Hematopoietic multipotent progenitor cell (in vitro differentiated cells): ENCODE data around the gene KIF26A. TPM values are rescaled to one million over a fixed set of nuclear protein-coding genes. Genes with fewer than 3 reads are reported as not detected.

ENCODE experiments used
- DNase-seq, 3 donors: peaks; one replicate each; pipeline ENCODE4 v3.0.0-alpha.2; 2011 to 2015; ENCODE audit warnings: low read depth in 2 of 3, low spot score in 2 of 3
- total RNA-seq: library from RNA; depleted of rRNA; stranded (reverse); fragments of >200 nt; gene quantifications from one replicate; pipeline ENCODE4 v1.2.3, GENCODE V29; 2012

Gene KIF26A
- total RNA-seq, 1 donor: 0.27 TPM

DNA sequence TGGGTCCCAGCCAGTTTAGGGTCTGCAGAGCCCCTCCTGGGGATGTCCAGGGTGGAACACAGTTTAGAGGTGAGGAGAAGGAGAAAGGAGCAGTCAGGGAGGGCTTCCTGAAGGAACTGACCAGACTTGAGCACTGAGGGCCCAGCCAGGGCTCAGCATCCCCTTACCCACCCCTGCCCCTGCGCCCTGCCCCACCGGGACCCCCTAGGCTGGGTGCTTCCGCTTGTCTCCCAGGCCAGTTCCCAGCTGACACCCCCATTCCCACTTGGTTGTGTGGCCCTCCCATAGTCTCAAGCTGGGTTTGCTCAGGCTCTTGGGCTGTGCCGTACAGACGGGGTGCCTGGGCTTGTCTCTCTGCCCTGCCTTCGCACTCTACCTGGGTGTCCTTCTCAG lies 26.3 kb upstream of the KIF26A start:
- no peak for DNase-seq

DNA sequence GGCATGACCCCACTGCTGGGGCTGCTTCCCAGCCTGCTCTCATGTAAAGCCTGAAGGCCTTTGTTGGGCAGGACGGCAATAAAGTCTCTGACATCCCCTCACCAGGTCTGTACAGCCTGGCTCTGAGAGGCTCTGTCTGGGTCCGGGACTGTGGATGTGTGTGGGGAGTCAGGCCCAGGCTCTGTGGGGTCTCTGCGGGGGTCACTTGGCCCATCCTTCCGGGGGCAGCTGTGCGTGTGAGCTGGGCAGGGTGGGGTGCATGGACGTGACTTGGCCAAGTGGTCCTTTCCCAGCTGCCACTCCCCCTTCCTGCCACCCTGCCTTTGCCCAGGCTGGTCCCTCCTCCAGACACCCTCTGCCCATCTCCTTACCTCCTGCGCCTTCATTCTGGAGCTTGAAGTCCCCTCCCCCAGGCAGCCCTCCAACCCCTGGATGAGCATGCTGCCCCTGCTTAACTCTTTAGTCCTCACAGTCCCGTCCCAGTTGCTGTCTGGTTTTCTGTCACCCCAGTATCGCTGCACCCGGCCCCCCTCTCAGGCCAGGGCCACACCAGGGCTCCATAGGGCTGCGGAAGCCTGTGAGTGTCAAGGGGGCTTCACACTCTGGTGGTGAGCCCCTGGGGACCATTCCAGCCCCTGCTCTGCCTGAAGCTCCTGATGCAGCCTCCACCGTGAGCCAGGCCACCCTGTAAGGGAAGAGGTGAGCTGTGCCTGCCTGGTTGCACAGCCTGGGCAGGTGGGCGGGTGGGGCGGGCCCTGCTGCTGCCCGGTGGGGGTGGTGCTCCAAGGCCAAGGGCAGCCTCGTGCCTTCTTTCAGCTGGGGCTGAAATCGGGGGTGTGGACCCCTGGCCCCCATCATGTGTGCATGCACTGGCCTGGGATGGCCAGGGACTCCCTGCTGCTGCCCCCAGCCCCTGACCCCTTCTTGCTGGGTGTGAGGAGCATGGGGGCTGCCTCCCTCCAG lies 25.5 kb upstream of the KIF26A start:
- no peak for DNase-seq

DNA sequence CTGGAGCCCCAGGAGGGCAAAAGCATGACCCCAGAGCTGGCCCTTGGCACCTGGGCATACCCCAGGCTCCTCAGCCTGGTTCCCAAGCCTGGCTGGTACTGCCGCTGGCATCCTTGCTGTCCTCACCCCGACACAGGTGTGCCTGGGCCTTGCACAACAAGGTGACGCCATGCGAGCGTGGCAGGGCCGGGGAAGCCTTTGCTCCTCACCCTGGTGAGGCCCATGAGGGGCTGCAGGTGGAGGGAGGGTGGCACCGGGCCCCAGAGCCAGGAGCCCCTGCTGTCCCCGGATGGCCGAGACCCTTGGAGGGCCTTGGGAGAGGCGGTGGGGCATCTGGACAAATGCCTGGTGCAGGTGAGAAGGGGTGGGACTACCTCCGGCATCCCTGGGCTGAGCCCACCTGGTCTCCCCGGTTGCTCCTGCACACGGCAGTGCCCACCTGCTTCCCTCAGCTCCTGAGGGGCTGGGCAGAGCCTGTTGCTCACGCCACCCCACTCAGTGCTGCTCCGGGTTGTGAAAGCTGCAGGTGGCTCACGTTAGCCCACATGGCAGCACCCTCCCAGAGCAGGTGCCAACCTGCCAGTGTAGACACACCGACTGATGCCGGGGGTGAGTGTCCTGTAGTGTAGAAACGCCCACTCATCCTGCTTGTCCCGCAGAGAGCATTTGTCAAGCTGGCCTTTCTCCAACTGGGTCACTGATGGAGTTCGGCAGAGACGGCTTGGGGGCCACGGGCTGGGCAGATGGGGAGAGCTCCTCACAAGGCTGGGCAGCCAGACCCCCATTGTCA lies 24.6 kb upstream of the KIF26A start:
- DNase-seq: no peak

DNA sequence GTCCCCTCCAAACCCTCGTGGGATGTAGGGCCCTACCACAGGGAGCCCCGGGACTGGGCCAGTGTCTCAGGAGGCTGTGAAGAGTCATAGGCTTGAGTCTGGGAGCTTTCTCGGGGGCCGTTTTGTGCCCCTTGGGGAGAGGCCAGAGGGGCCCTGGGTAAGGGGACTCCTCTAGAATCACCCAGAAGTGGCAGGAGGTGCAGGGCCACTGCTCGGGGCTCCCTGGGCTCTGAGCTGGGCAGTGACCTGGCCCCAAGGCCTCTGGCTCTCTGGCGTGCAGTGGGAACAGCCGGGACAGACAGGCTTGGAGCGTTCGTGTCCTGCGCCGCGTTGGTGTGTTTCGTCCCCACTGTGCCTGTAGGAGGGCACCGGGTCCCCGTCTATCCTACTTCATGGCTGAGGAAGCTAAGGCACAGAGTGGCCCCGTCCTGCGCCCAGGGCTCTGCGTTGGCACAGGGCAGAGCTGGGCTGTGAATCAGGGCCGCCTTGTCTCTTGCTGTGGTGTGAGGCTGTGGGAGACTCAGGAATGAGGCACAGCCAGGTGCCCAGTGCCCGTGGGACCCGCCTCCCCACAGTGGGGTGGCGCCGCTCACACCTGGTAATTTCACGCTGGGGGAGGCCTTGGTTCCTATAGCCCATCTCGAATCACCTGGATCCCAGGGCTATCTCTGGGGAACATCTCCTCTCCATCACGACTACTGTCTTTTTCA lies 23.8 kb upstream of the KIF26A start:
- no peak for DNase-seq

DNA sequence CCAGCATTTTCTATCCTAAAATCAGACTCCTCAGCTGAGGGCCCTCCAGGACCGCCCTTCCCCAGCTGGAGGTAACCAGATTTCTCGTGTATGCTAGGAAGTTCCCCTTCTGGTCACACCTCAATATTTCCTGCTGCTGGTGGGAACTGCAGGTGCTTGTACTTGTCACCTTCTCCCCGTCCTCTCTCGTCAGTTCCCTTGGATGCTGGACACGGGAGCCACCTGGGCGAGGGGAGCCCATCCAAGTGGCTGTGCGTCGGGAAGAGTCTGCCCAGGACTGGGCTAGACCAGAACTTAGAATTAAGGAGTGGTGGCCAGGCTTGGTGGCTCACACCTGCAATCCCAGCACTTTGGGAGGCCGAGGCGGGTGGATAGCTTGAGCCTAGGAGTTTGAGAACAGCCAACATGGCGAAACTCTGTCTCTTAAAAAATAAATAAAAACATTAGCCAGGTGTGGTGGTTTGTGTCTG lies 23.2 kb upstream of the KIF26A start:
- no peak for DNase-seq

DNA sequence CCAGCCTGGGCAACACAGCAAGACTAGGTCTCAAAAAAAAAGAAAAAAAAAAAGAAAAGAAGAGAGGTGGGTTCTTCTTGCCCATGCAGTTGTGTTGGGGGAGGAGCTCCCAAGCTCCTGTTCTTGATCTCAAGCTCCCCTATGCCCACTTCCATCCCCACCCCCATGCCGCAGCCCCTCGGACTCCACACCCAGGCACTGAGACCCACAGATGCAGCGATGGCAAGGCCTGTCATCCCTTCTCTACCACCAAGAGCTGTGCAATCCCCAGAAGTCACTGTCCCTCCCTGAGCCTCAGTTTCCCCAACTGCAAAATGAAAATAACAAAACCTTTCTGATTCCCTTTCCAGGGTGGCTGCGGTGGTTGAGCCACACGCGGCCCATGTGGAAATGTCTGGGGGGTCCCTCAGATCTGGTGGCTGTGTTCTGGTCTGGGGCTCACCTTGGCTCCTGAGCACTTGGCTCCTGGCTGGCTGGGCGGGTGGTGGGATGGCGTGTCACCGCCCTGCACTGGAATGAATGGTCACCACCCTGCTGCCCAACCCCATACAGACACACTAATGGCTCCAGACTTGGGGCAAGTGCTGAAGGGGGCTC lies 22.6 kb upstream of the KIF26A start:
- DNase-seq: no peak

DNA sequence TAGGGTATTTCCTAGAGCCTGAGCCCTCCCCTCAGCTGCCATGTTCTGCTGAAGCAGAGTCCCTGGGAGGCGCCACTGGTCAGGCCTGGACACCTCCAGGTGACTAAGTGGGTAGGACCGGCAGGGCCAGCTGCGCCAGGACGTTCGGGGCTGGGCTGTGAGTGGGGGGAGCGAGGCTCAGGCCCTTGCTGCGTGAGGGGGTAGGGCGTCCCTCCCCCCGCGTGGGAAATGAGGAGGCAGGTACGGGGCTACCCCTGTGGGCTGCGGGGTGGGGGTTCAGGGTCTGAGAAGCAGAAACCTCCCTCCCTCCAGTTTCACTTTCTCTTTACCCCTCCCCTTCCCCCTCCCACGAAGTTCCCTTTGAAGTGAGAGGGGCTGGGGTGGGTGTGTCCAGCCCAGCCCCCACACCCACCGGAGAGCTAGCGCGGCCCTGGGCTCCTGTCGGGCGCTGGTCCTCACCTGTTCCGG lies 22.1 kb upstream of the KIF26A start:
- peak in 2 of 3 donors; percentile 44 to 62 for DNase-seq

DNA sequence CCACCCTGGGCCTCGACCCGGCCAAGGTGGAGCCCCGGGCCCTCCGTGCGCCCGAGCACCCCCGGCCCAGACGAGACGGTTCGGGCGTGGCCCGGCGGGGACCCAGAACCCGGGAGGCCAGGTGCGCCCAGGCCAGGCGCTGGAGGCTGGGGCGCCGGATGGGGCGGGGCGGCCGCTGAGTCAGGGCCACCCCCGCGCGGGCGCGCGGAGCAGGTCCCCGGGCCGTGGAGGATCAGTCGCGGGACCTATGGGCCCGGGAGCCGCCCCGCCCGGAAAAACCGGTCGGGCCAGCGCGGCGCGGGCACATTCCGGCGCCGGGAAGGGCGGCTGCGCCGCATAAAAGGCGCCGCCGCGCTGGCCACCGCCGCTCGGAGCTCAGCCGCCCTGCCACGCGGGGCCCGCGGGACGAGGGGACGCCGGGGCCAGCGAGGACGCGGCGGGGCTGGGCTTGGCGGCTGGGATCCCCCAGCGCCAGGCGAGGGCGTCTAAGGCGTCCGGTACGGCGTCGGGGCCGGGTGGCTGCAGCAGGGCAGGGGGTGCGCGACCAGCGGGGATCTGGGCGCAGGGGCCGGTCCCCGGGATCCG lies 21.5 kb upstream of the KIF26A start:
- DNase-seq: no peak

DNA sequence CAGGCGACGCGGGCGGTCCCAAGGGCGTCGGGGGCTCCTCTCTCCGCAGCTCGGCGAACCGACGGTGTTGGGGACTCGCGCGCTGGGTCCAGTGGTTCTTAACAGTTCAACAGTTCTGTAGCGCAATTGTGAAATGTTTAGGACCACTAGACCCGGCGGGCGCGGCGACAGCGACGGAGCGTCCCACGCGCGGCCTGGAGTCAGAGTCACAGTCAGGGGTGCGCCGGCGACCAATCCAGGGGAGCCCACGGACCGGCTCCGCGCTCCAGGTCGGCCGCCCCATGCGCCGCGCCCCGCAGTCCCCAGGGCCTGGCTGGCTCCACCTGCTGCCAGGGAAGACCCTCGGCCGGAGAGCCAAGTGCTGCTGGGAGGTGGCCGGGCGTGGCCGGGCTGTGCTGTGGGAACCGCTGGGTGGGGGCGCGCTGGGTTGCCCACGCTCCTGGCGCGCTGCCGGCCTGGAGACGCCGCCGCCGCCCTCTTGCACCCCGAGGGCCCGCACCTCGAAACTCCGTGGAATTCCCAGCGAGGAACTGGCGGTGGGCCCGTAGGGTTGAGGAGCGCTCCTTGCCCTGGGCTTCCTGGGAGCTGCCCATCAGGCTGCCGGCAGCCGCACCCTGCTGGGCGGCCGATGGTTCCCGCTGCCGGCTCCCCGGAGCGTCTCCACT lies 20.9 kb upstream of the KIF26A start:
- no peak for DNase-seq

DNA sequence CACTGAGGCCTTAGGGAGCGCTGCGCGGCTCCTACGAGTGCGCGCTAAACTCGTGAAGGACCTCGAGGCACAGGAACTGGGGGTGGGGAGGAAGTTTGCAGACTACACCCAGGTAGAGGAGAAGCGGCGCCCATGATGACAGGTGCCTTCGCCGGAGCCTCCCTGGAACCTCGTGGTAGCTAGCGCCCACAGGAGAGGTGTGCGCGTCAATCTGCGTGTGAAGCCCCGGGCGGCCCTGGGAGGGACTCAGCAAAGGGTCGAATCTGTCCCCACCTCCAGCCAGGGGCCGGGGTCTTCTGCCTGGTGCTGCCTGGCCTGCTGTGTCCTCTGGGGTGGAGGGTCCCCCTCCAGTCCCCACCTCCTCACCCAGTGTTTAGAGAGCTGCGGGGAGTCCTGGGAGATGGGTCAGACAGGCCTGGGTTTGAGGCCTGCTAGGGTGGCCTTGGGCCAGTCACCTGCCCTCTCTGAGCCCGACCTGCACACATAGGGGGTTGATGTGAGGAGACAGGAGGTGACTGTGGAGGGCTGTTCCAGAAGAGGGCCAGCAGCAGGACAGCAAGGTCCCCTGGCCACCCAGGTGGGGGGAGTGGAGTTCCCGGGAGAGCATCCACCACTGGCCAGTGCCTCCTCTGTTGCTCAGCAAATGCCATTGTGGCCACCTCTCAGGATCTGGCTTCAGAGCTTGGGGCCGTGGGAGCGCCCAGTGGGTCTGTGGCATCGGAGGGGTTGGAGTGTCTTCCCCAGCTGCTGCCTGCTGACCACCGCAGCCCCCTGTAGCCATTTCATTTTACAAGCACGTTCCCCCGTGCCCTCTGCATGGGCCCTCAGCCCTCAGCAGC lies 20.2 kb upstream of the KIF26A start:
- DNase-seq: no peak

DNA sequence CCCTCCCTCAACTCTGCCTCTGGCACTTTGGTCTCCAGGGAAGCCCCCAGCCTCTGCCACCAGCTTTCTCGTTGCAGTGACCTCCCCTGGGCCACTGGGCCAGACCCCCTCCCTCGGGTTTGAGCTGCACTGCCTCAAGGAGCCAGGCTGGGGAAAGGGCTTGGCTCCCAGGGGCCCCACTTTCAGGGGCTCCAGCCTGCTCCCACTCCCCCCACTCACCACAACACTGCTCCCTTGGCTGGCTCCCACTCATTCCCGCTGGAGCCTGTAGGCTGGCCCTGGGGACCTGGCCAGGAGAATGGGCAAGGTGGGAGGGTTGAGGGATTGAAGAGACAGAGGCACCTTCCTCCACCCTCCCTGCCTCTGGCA lies 19.3 kb upstream of the KIF26A start:
- DNase-seq: no peak

DNA sequence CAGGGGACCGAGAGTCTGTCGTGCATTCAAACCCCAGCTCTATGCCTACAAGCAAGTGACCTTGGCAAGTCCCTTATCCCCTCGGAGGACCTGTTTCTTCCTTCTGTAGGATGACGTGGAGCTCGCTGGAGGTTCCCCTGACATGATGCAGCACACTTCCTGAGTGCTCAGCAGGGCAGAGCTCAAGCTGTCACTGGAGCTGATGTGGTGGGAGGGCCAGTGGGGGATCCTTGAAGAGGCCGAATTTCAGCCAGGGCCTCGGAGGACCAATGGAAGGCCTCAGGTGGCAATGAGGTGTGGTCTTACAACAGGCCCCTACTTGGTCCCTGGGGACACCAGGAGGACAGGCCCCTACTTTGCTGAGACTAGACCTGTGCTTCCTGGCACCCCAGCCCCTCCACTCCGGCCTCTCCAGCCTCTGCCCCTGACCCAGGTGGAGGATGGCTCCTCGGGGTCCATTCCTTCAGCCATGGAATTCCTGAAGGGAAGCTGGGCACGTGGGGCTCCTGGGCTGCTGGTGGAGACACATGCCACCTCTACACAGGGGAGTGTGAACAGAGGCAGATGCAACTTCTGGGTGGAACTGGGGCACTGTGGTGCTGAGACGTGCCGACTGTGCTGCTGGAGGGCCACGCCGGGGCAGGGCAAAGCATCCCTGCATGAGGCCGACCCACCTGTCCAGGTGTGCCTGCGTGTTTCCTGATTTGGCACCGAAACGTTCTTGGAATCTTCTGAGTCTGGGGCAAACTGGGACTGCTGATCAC lies 18.7 kb upstream of the KIF26A start:
- no peak for DNase-seq

DNA sequence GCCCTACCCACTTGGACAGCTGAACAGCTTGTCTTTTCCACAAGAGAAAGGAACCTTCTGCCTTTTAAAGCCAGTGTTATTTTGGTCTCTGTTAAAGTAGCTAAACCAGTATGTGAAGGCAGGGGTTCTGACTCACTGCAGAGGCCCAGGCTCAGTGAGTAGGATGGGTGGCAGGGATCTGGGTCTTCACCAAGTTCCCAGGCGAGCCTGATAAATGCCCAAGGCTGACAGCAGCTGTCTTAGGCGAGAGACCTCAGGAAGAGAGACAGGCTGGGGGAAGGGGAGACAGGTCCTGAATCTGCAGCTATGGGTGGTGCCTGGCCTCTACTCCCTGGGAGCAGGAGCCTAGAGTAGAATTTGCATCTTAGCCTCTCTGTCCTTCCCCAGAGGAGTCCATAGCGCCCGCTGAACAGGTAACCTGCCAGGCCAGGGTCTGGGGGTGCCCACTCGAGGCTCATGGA lies 18.1 kb upstream of the KIF26A start:
- DNase-seq: no peak

DNA sequence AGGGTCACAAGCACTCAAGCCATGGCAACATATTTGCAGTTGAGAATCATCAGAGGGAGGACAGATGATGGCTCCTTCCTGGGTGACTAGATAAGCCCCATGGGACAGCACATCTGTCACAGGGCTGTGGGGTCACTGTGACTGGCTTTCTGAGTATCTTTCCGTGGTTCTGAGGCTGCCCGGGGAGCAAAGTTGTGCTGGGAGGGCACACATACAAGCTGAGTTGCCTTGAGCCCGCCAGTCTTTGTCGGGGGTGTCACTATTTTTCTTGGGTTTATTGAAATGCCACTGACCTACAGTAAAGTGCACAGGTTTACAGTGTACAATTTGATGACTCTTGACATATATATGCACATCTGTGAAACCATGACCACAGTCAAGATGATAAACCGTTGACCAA lies 17.2 kb upstream of the KIF26A start:
- no peak for DNase-seq

DNA sequence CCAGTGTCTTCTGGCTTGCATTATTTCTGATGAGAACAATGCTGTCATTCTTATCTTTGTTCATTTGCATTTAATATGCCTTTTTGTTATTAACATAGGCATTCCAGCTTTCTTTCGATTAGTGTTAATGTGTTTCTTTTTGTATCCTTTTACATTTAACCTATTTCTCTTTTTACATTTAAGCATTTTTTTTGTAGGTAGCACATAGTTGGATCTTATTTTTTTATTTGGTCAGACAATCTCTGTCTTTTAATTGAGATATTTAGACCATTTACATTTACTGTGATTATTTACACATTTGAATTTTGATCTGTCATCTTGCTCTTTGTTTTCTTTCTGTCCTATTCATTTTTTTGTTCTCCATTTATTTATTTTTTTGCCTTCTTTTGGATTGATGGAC lies 14.5 kb upstream of the KIF26A start:
- DNase-seq: no peak

DNA sequence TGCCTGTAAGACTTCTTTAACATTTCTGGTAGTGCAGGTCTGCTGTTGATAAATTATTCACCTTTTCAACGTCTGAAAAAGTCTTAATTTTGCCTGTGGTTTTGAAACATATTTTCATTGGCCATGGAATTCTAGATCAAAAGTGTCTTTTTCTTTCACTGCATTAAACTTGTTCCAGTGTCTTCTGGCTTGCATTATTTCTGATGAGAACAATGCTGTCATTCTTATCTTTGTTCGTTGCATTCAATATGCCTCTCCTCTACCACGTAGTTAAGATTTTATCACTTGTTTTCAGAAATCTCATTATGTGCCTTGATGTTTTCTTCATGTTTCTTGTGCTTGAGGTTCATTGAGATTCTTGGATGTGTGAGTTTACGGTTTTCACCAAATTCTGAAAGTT lies 13.4 kb upstream of the KIF26A start:
- DNase-seq: no peak

DNA sequence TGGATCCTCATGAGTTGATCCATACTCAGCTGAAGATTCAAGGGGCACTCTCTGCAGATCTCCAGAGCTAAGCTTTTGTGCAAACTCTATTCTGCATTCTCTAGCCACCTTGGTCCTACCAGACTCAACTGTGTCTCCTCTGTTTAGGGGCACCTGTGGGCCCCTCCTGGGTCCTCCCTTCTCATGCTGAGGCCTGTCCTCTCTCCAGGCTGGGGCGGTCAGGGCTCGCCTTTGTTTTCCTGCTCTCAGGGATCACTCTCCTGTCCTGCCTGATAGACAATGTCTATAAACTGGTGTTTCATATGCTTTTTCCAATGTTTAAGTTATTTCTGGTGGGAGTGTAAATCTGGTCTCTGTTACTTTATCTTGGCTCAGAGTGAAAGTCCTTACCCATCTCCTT lies 11.6 kb upstream of the KIF26A start:
- DNase-seq: no peak

DNA sequence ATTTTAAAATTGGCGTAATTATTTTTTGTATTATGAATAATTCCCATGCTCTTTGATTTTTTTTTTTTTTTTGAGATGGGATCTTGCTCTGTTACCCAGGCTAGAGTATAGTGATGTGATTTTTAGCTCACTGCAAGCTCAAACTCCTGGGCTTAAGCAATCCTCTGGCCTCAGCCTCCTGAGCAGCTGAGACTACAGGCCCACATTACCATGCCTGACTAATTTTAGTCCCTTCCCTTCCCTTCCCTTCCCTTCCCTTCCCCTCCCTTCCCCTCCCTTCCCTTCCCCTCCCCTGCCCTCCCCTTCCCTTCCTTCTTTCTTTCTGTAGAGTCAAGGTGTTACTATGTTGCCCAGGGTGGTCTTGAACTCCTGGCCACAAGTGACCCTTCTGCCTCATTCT lies 9.4 kb upstream of the KIF26A start:
- no peak for DNase-seq
